ENCODE measurements around the gene ZNF683.
"Not testable (repeated sequence)": the region's sequence is repeated elsewhere in the genome, so short reads cannot be mapped to it uniquely, and the experiment has no call there.

Gene ZNF683

GRCh38 chr1:26372611-26373010 lies at the start of gene ZNF683:
ZNF683 (minus strand) TSS chr1:26372750; CDS start chr1:26368571, 4,179 bp downstream.
- not testable (repeated sequence) for DNase-seq (ENCODE audit: low read depth in 4 of 4, low spot score in 1 of 4)

- DNase-seq (ENCODE audit: low read depth in 4 of 4, low spot score in 1 of 4), result no peak
These were observed 46.9 kb upstream of the ZNF683 start for GRCh38 chr1:26419494-26419893.

- no peak for DNase-seq (ENCODE audit: low read depth in 4 of 4, low spot score in 1 of 4)
These were observed 46.4 kb upstream of the ZNF683 start for GRCh38 chr1:26418865-26419349.

DNA sequence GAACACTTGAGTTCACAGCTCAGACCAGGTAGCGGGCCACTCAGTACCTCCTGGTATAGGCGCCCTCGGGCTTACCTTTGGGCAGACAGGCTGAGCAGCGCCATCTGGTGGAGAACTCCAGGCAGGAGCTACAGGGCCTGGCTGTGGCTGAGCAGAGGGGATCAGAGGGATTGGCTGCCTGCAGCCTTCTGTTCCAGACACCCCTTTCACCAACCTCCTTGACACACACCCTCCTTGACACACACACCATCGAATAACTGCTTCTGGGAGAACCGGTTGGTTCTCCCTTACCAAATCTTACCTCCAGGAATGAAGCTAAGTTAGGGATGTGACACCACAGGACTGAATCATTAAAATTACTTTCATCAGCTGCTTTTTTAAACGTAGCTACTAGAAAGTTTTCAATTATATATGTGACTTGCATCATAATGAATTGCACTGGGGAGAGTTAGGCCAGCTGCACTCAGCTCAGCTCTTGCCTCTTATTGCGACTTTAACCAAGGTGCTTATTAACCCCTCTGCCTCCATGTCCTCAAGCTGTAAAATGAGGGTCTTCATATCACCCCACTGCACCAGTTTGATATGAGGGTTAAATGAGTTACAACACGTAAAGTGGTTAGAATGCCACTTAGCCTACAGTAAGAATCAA lies 44.7 kb upstream of the ZNF683 start:
- DNase-seq (ENCODE audit: low read depth in 4 of 4, low spot score in 1 of 4), result peak; percentile 75 to 83 (median 78)

GRCh38 chr1:26413031-26413430 lies 40.5 kb upstream of the ZNF683 start:
- no peak for DNase-seq (ENCODE audit: low read depth in 4 of 4, low spot score in 1 of 4)

- no peak for DNase-seq (ENCODE audit: low read depth in 4 of 4, low spot score in 1 of 4)
These were observed 39.8 kb upstream of the ZNF683 start for GRCh38 chr1:26412180-26412840.

DNA sequence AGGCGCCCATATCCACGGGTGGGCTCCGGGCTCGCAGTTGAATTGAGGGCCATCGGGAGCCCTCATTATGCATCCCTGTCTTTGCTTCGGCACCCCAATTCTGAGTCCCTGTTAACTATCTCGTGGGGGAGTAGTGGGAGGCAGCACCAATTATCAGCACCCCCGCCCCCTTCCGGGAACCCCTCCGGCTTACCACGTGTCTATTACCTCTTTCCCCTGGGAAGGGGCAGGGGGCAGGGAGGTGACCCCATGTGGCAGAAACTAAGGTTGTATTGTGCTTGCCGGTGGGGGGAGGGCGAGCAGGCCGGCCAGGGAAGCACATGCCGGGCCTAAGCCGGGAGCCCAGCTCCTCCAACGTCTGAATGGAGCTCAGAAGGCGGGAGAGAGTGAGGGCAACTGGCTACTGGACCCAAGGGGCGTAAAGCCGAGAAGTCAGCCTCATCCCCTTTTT lies 39.1 kb upstream of the ZNF683 start:
- DNase-seq (ENCODE audit: low read depth in 4 of 4, low spot score in 1 of 4), result no peak

- DNase-seq (ENCODE audit: low read depth in 4 of 4, low spot score in 1 of 4), result no peak
These were observed 38.4 kb upstream of the ZNF683 start, which contains the start of gene LIN28A for GRCh38 chr1:26410706-26411623. LIN28A (plus strand) TSS chr1:26410817; CDS start chr1:26410892, 75 bp downstream.

- DNase-seq (ENCODE audit: low read depth in 4 of 4, low spot score in 1 of 4), result no peak
These were observed 36.7 kb upstream of the ZNF683 start for GRCh38 chr1:26409191-26409807.

DNA sequence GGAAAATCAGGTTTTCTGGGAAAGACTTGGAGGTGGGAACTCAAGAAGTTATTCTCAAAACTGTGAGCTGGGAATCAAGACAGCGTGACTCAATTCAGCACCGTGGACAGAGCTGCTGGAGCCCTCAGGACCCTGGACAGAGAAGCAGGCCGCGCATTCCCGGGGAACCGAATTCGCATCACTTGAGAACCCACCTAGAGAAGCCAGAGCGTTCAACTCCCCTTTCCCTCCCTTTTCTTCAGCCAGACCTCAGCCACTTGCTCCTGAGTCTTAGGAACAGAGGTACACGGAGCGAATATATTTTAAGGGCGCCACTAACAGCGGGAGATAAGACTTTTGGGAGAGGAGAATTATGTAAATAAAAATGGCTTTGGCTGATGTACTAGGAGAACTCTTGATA lies 36.1 kb upstream of the ZNF683 start:
- DNase-seq (ENCODE audit: low read depth in 4 of 4, low spot score in 1 of 4), result peak; percentile 48 to 69 (median 56)

GRCh38 chr1:26405281-26405915 lies 32.8 kb upstream of the ZNF683 start:
- no peak for DNase-seq (ENCODE audit: low read depth in 4 of 4, low spot score in 1 of 4)

DNA sequence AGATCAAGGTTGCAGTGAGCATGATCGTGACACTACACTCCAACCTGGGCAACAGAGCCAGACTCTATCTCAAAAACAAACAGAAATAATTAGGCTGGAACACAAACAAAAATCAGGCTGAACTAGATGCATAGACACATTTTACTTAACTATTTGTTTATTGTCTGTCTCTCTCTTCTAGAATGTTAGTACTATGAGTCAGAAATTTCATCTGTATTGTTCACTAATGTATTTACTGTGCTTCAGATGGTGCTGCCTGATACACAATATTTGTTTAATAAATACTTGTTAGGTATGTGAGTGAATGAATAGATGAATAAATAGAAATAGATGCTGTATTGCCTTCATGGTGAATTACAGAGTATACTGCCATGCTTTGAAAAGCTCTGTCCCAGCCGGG lies 32.1 kb upstream of the ZNF683 start:
- DNase-seq (ENCODE audit: low read depth in 4 of 4, low spot score in 1 of 4), result no peak

DNA sequence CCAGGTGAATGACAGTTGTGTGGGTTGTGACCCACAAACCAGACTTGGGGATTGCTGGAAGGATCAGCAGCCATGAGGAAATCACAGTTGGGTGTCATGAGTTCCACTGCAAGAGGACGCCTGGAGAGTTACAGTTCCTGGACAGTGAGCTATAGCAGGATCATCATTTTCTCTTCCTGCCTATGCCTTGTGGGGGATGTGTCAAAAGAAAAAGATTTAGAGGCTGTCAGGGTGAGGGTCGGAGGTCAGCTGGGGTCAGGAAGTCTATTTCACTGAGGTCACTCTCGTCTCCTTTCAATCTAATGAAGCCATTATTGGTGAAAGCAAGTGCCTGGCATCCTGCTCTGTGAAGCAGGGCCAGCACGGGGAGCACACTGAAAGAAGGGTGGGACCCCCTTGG lies 31.1 kb upstream of the ZNF683 start:
- no peak for DNase-seq (ENCODE audit: low read depth in 4 of 4, low spot score in 1 of 4)

DNA sequence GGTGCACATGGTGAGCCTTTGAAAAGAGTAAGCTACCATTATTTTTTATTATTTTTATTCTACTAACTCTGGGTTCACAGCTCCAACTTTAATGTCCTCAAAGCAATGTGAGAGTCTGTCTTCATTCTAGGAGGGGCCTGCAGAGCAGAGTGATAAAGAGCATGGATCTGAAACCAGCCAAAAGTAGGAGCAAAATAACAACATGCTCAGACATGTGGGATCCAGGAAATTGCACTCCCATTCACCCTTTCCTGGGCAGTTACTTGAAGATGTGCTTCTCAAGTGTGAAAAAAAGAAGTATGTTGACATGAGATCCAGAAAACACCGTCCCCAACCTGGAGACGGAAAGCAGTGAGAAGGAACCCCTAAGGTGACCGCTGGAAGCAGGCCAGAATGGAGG lies 29.3 kb upstream of the ZNF683 start:
- DNase-seq (ENCODE audit: low read depth in 4 of 4, low spot score in 1 of 4), result no peak

DNA sequence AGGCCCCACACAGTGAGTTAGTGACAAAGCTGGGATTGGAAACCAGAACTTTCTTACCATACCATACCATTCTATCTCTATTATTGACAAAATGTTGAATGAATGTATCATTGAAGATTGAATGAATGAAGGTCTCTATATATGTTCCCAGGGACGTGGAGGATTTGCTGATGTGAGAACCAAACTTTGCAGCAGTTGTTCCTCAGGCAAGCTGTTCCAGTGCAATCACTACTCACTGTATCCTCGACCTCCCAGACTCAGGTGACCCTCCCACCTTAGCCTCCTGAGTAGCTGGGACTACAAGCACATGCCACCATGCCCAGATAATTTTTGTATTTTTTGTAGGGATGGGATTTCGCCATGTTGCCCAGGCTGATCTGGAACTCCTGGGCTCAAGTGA lies 26.5 kb upstream of the ZNF683 start:
- no peak for DNase-seq (ENCODE audit: low read depth in 4 of 4, low spot score in 1 of 4)

GRCh38 chr1:26395754-26396153 lies 23.2 kb upstream of the ZNF683 start:
- DNase-seq (ENCODE audit: low read depth in 4 of 4, low spot score in 1 of 4), result no peak

GRCh38 chr1:26391450-26391849 lies 18.9 kb upstream of the ZNF683 start:
- DNase-seq (ENCODE audit: low read depth in 4 of 4, low spot score in 1 of 4), result no peak

DNA sequence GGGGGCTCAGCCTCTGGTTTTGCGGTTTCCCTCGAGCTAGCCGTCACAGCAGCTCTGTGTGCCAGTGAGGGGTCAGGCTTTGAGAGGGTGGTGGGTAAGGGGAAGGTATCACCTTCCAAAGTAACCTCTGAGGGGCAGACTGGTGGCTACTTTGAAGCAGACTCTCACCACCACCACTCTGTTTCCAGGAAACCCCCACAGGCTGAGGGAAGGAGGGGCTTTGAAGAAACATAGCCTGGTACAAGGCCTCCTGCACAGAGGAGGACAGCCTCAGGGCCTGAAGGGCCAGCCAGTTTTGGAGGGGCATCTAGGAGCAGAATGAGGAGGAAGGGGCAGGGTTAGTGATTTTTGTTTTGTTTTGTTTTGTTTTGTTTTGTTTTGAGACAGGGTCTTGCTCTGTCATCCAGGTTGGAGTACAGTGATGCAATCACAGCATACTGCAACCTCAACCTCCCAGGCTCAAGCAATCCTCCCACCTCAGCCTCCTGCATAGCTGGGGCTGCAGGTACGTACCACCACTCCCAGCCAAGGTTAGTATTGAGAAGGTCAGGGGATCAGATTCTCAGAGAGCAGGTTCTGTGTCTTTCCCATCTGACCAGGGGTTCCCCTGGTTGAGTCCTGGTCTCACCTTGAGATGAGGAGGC lies 17.2 kb upstream of the ZNF683 start:
- no peak for DNase-seq (ENCODE audit: low read depth in 4 of 4, low spot score in 1 of 4)

DNA sequence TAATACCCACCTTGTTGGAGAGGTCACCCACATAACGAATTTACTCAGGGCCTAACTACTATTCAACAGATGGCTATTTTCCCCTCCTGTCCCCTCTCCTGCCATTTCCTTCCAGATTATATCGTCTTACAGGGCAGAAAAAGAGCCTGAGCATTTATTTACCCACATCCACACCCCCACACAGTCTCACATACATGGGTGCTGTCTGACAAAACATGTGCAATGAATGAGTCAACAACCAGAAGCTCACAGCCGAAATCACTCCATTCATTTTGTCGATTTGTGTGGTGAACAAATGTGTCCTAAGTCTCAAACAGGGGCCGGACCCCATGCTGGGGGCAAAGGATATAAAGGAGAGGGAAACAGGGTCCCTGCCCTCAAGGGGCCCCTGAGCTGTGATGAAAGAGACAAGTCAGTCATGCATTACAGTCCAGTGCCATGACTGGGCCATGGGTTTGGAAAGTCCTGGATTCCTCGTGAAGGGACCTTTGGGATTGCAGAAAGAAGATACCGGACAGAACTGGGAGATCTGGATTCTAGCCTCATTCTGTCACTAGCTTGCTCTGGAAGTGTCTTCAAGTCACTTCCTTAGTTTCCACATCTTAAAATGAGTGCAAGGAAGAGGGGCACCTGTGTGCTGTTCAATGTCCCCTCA lies 16.4 kb upstream of the ZNF683 start:
- DNase-seq (ENCODE audit: low read depth in 4 of 4, low spot score in 1 of 4), result no peak

DNA sequence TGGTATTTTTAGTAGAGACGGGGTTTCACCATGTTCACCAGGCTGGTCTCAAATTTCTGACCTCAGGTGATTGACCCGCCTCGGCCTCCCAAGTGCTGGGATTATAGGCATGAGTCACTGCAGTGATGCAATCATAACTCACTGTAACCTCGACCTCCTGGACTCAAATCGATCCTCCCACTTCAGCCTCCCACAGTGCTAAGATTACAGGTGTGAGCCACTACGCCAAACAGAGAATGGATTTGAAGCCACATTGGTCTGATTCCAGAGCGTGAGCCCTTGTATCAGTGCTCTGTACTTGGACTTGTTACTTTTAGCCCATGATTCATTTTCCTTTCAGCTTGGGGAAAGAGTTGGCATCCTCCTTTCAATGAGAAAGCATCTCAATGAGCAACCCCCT lies 14.9 kb upstream of the ZNF683 start:
- DNase-seq (ENCODE audit: low read depth in 4 of 4, low spot score in 1 of 4), result no peak

All from stimulated activated CD4-positive, alpha-beta T cell treated with anti-CD3 and anti-CD28 coated beads, Interleukin-1b, Interleukin-23, amount 100 ng/mL, for 24 hours (primary cell).